DOHH2 (cell line): Measurements from ENCODE around the gene POM121.
"Not testable (repeated sequence)": the region's sequence is repeated elsewhere in the genome, so short reads cannot be mapped to it uniquely, and the experiment has no call there.

Experiments used
- CTCF ChIP-seq: fragments of 200-600 bp; sonication (generic); IDR thresholded peaks from one replicate; pipeline ENCODE4 v1.5.1; 2014; ENCODE audit warnings: antibody characterized with exemption, mild to moderate bottlenecking, low read depth, low read length; ENCODE audit not compliant: poor library complexity, severe bottlenecking
- EZH2phosphoT487 ChIP-seq: fragments of 200-600 bp; sonication (generic); IDR thresholded peaks from 2 replicates; pipeline ENCODE4 v1.6.1; 2017; ENCODE audit warnings: borderline replicate concordance, mild to moderate bottlenecking, antibody characterized with exemption, low read length, moderate library complexity, mixed read lengths

GRCh38 chr7:72960626-72961345 lies 35.9 kb downstream of the POM121 start:
- TF ChIP-seq CTCF, EZH2phosphoT487: not testable (repeated sequence)
